Astrocyte of the hippocampus (primary cell): ENCODE results near the gene ANTKMT.

Source experiments
- DNase-seq: peaks from one replicate; pipeline ENCODE4 v3.0.0; 2011; ENCODE audit warnings: low read depth, low spot score

The ANTKMT gene

GRCh38 chr16:720990-721764 is at the start of gene ANTKMT:
Gene ANTKMT (plus strand): TSS chr16:721146. CDS start chr16:721275, 129 bp downstream.
- peak; percentile 91 for DNase-seq

- no peak for DNase-seq
Observed at GRCh38 chr16:671353-672131, 49.4 kb upstream of the ANTKMT start.

GRCh38 chr16:672371-672770 is 48.6 kb upstream of the ANTKMT start:
- DNase-seq: no peak

- no peak for DNase-seq
Observed at GRCh38 chr16:672851-673250, 48.1 kb upstream of the ANTKMT start.

GRCh38 chr16:673399-673991 is 47.5 kb upstream of the ANTKMT start:
- no peak for DNase-seq

- no peak for DNase-seq
Observed at GRCh38 chr16:674214-674881, 46.6 kb upstream of the ANTKMT start.

GRCh38 chr16:674968-675883 is 45.7 kb upstream of the ANTKMT start, which contains the start of gene RHBDL1:
Gene RHBDL1 (plus strand): TSS chr16:675671. CDS start chr16:675791, 120 bp downstream.
- peak; percentile 48 for DNase-seq

- no peak for DNase-seq
Observed at GRCh38 chr16:675884-676564, 44.9 kb upstream of the ANTKMT start.

- no peak for DNase-seq
Observed at GRCh38 chr16:676565-676902, 44.4 kb upstream of the ANTKMT start.

GRCh38 chr16:676913-677312 is 44.0 kb upstream of the ANTKMT start:
- no peak for DNase-seq

GRCh38 chr16:677316-678190 is 43.4 kb upstream of the ANTKMT start:
- no peak for DNase-seq

- no peak for DNase-seq
Observed at GRCh38 chr16:678209-678857, 42.6 kb upstream of the ANTKMT start.

GRCh38 chr16:678858-679813 is 41.8 kb upstream of the ANTKMT start:
- peak; percentile 74 for DNase-seq

- DNase-seq: peak; percentile 92
Observed at GRCh38 chr16:679814-680624, 40.9 kb upstream of the ANTKMT start, which contains the start of gene STUB1. Gene STUB1 (plus strand): TSS chr16:680410. CDS start chr16:680526, 116 bp downstream.

- no peak for DNase-seq
Observed at GRCh38 chr16:680625-680945, 40.4 kb upstream of the ANTKMT start.

GRCh38 chr16:680967-681745 is 39.8 kb upstream of the ANTKMT start:
- DNase-seq: peak; percentile 62
